Endothelial cell of umbilical vein (primary cell): Measurements from ENCODE around the gene MACROH2A2. TPM values are rescaled to one million over a fixed set of nuclear protein-coding genes. Genes with fewer than 3 reads are reported as not detected.

Experiments used
- BruUV-seq: library from RNA; stranded (reverse); fragments of 400-500 nt; replicated peaks from 2 replicates; lab custom pipeline; 2021; lab: Mats Ljungman, UMichigan
- CTCF ChIA-PET: fragments of 300-600, 350-600 bp; sonication (Branson Sonifier 250); formaldehyde crosslinking; loops from one replicate; lab custom pipeline; 2021; ENCODE audit warnings: antibody characterized with exemption, inconsistent platforms; lab: Charles Lee
- POLR2A ChIA-PET: fragments of 300-600, 350-600 bp; sonication (Branson Sonifier 250); formaldehyde crosslinking; loops from one replicate; lab custom pipeline; 2021; ENCODE audit warnings: antibody characterized with exemption, inconsistent platforms; lab: Charles Lee
- DNase-seq: peaks from one replicate; pipeline ENCODE4 v3.0.0-alpha.2; 2011; ENCODE audit warnings: low read depth, low spot score
- FAIRE-seq: peaks from 2 replicates; lab custom pipeline; 2011; peaks lifted over from hg19 to GRCh38; lab: Jason Lieb, UNC
- H2AFZ ChIP-seq: 2 replicates; pipeline ENCODE4 v1.6.0; 2012; ENCODE audit warnings: low read depth, low read length, control low read depth, inconsistent platforms
- H3K27ac ChIP-seq: 2 replicates; pipeline ENCODE4 v1.5.1; 2011; ENCODE audit warnings: low read depth, mild to moderate bottlenecking, control low read depth, low read length, moderate library complexity; ENCODE audit not compliant: insufficient read depth
- H3K27me3 ChIP-seq, 2 experiments: 2 replicates each; pipeline versions ENCODE4 v1.6.0 to v1.6.1; 2011; ENCODE audit warnings: low read length in 2 of 2, mixed read lengths in 1 of 2; ENCODE audit not compliant: control insufficient read depth in 2 of 2, insufficient read depth in 2 of 2
- H3K36me3 ChIP-seq, 2 experiments: 2 replicates in 1 of 2; 3 replicates in 1 of 2; pipeline ENCODE4 v1.5.1; 2011; ENCODE audit warnings: low read length in 2 of 2, mild to moderate bottlenecking in 1 of 2, moderate library complexity in 1 of 2; ENCODE audit not compliant: control insufficient read depth in 2 of 2, insufficient read depth in 2 of 2; ENCODE audit errors: extremely low read depth in 1 of 2
- H3K4me1 ChIP-seq: 3 replicates; pipeline ENCODE4 v1.5.1; 2011; ENCODE audit warnings: mild to moderate bottlenecking, low read length; ENCODE audit not compliant: control insufficient read depth, insufficient read depth; ENCODE audit errors: extremely low read depth
- H3K4me2 ChIP-seq: 2 replicates; pipeline ENCODE4 v1.6.1; 2011; ENCODE audit warnings: low read length, control low read depth, mixed read lengths; ENCODE audit not compliant: insufficient read depth
- H3K4me3 ChIP-seq, 3 experiments: fragments of 200-600 bp in 1 of 3; sonication (generic), shearing (Covaris generic) in 1 of 3; replicated peaks in 1 of 3; 2 replicates each; pipeline ENCODE4 v1.5.1; 2011 to 2016; ENCODE audit warnings: control low read depth in 3 of 3, low read length in 3 of 3, mild to moderate bottlenecking in 2 of 3, inconsistent platforms in 1 of 3, low read depth in 1 of 3, moderate library complexity in 1 of 3; ENCODE audit not compliant: insufficient read depth in 1 of 3
- H3K79me2 ChIP-seq: 2 replicates; pipeline ENCODE4 v1.6.0; 2012; ENCODE audit warnings: low read length, inconsistent platforms; ENCODE audit not compliant: control insufficient read depth, insufficient read depth
- H3K9ac ChIP-seq: replicated peaks from 2 replicates; pipeline ENCODE3; 2011; ENCODE audit warnings: low read length, control low read depth; ENCODE audit not compliant: insufficient read depth; ENCODE audit errors: extremely low read depth
- H3K9me1 ChIP-seq: replicated peaks from 3 replicates; pipeline ENCODE4 v1.6.0; 2011; ENCODE audit warnings: mild to moderate bottlenecking, low read length; ENCODE audit not compliant: control insufficient read depth, insufficient read depth; ENCODE audit errors: extremely low read depth
- H3K9me3 ChIP-seq: replicated peaks from 2 replicates; pipeline ENCODE4 v1.5.1; 2012; ENCODE audit warnings: low read length, inconsistent platforms; ENCODE audit not compliant: control insufficient read depth, insufficient read depth
- H4K20me1 ChIP-seq: replicated peaks from 2 replicates; pipeline ENCODE3; 2011; ENCODE audit warnings: mild to moderate bottlenecking, low read length; ENCODE audit not compliant: control insufficient read depth, insufficient read depth; ENCODE audit errors: extremely low read depth
- EZH2 ChIP-seq: IDR thresholded peaks from 2 replicates; pipeline ENCODE4 v1.6.1; 2012; ENCODE audit warnings: borderline replicate concordance, low read depth, mild to moderate bottlenecking, moderate library complexity, low read length, inconsistent platforms; ENCODE audit not compliant: severe bottlenecking
- FOS ChIP-seq: IDR thresholded peaks from 2 replicates; pipeline ENCODE4 v1.6.1; 2011; ENCODE audit warnings: mild to moderate bottlenecking, low read length, moderate library complexity, borderline replicate concordance; ENCODE audit not compliant: insufficient read depth
- GATA2 ChIP-seq: IDR thresholded peaks from 2 replicates; pipeline ENCODE4 v1.7.0; 2011; ENCODE audit warnings: low read depth, mild to moderate bottlenecking, moderate library complexity, mixed read lengths, low read length; ENCODE audit not compliant: insufficient read length, insufficient read depth
- JUN ChIP-seq: IDR thresholded peaks from 2 replicates; pipeline ENCODE4 v1.6.1; 2011; ENCODE audit warnings: borderline replicate concordance, low read depth; ENCODE audit not compliant: insufficient read length, insufficient read depth
- MYC ChIP-seq: IDR thresholded peaks from one replicate; pipeline ENCODE4 v1.6.1; 2011; ENCODE audit warnings: mild to moderate bottlenecking, low read depth, low read length
- POLR2A ChIP-seq: IDR thresholded peaks from 2 replicates; pipeline ENCODE4 v1.6.1; 2012; ENCODE audit warnings: low read depth, mild to moderate bottlenecking, control low read depth, low read length
- POLR2AphosphoS5 ChIP-seq: IDR thresholded peaks from 2 replicates; pipeline ENCODE4 v1.6.1; 2012; ENCODE audit warnings: low read depth, mild to moderate bottlenecking, control low read depth, low read length, moderate library complexity; ENCODE audit not compliant: insufficient read depth
- dilution Hi-C: fragments of 300-500 bp; cut with MboI; formaldehyde crosslinking; loops from one replicate; pipeline ENCODE4 v1.15.0; 2019; ENCODE audit warnings: low sequenced_read_pairs; ENCODE audit not compliant: extremely low pct_ligation_motif_present
- intact Hi-C: fragments of 100-400 bp; cut with micrococcal nuclease; formaldehyde crosslinking; loops from one replicate; pipeline ENCODE4 v1.10.0; 2022
- polyA plus RNA-seq, 4 experiments: library from polyadenylated mRNA; depleted of rRNA in 3 of 4; stranded (reverse) in 3 of 4; unstranded in 1 of 4; fragments of >200 nt; gene quantifications; 2 replicates each; pipeline versions ENCODE4 v1.2.1 to v1.2.3, GENCODE V29; 2011 to 2012; ENCODE audit warnings: missing spikeins in 1 of 4
- total RNA-seq: library from RNA; stranded (reverse); gene quantifications from 2 replicates; pipeline ENCODE4 v1.2.3, GENCODE V29; 2021
- TF ChIP-seq, protein P1 (sequence below), 2 donors: IDR thresholded peaks; 1 replicate in 1 of 2; 2 replicates in 1 of 2; pipeline ENCODE4 v1.5.1; 2011; ENCODE audit warnings: low read length in 2 of 2, mild to moderate bottlenecking in 2 of 2, moderate library complexity in 2 of 2, control low read depth in 1 of 2, inconsistent platforms in 1 of 2, low read depth in 1 of 2; ENCODE audit not compliant: insufficient read depth in 1 of 2; ENCODE audit errors: extremely low read depth in 1 of 2
- TF ChIP-seq, protein P2 (sequence below): IDR thresholded peaks from 2 replicates; pipeline ENCODE4 v1.6.1; 2011; ENCODE audit not compliant: insufficient read depth, insufficient read length

Gene MACROH2A2
- total and polyA plus RNA-seq, 2 donors (not counting 3 experiments of a cell fraction or from before 2014, with no cell fraction given): 0.08 TPM; not detected in 1

DNA sequence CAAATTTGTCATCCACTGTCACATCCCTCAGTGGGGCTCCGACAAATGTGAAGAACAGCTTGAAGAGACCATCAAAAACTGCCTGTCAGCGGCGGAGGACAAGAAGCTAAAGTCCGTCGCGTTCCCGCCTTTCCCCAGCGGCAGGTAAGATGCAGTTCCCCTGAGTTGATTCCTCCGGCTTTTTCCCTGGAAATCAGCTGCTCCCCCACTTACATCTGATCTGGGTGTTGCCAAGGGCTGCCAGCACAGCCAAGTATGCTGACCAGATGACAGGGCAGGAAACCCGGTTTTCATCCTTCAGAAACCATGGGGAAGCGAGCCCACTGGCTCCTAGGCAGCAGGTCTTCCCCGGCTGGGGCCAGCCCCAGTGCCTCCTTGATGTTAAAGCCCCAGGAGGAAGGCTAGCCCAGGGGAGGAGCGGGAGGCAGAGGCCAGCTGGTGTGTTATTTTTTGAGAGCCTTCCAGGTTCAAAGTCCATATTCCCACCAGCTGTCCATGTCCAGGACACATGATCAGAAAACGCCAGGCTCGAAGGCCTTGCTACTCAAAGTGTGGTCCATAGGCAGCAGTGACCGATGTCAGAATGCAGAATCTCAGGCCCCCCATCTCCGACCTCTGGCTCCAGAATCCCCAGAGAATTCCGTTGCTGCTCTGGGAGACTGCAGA lies 56.6 kb downstream of the MACROH2A2 start:
- dilution Hi-C loops: no loop called here
- POLR2A ChIA-PET: no interaction called here

More for the DNA sequence above, 56.6 kb downstream of the MACROH2A2 start:
- intact Hi-C loops: no loop called here
- Histone ChIP-seq H3K27me3 (no peaks in the 10 kb centered on the region), H3K9me3 (no peaks in the 10 kb centered on the region), H3K9me1 (no peaks in the 10 kb centered on the region), H3K4me3 (no peak overlapping the region), H2AFZ (no peak overlapping the region), H3K36me3 (peaks cover 0 to 3% of the 10 kb centered on the region in 2 experiments), H3K4me2 (no peak overlapping the region), H4K20me1 (no peaks in the 10 kb centered on the region), H3K27ac (no peak overlapping the region), H3K79me2 (no peaks in the 10 kb centered on the region), H3K4me1 (no peaks in the 10 kb centered on the region), H3K9ac (no peak overlapping the region)
- no peak for DNase-seq
- CTCF ChIA-PET: interaction anchor here (0.8 kb wide), 1 partner anchor 594 kb away, joined by 3 read pairs; no protein-coding TSS in a partner anchor
- FAIRE-seq: no peak
- TF ChIP-seq, protein P1, sequence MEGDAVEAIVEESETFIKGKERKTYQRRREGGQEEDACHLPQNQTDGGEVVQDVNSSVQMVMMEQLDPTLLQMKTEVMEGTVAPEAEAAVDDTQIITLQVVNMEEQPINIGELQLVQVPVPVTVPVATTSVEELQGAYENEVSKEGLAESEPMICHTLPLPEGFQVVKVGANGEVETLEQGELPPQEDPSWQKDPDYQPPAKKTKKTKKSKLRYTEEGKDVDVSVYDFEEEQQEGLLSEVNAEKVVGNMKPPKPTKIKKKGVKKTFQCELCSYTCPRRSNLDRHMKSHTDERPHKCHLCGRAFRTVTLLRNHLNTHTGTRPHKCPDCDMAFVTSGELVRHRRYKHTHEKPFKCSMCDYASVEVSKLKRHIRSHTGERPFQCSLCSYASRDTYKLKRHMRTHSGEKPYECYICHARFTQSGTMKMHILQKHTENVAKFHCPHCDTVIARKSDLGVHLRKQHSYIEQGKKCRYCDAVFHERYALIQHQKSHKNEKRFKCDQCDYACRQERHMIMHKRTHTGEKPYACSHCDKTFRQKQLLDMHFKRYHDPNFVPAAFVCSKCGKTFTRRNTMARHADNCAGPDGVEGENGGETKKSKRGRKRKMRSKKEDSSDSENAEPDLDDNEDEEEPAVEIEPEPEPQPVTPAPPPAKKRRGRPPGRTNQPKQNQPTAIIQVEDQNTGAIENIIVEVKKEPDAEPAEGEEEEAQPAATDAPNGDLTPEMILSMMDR (IDR thresholded peaks at IDR 0.05; ENCODE audit: extremely low read depth in 1 of 2, insufficient read depth in 1 of 2, low read depth in 1 of 2, low read length in 2 of 2): no peak
- no peak for TF ChIP-seq MYC
- no peak for TF ChIP-seq EZH2
- TF ChIP-seq GATA2: no peak
- TF ChIP-seq JUN: no peak
- no peak for TF ChIP-seq POLR2AphosphoS5
- TF ChIP-seq FOS: no peak
- TF ChIP-seq POLR2A: no peak
- TF ChIP-seq, protein P2, sequence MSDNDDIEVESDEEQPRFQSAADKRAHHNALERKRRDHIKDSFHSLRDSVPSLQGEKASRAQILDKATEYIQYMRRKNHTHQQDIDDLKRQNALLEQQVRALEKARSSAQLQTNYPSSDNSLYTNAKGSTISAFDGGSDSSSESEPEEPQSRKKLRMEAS: no peak
- no TSS peak for BruUV-seq
